HG03175 (cell line): Measurements from ENCODE around the gene MCF2L2.
"Not testable (repeated sequence)": the region's sequence is repeated elsewhere in the genome, so short reads cannot be mapped to it uniquely, and the experiment has no call there.

Experiments
- ATAC-seq: cut with Tn5 transposase; IDR thresholded peaks from one replicate; pipeline ENCODE4 v1.9.1; 2021; ENCODE audit warnings: mild to moderate bottlenecking, moderate library complexity; ENCODE audit not compliant: unreplicated experiment

The MCF2L2 gene

GRCh38 chr3:183446838-183447205 is 18.4 kb upstream of the MCF2L2 start:
- no peak for ATAC-seq

GRCh38 chr3:183444748-183445147 is 16.3 kb upstream of the MCF2L2 start:
- ATAC-seq = no peak

GRCh38 chr3:183443395-183444385 is 15.3 kb upstream of the MCF2L2 start:
- ATAC-seq = no peak

- no peak for ATAC-seq
These were observed 14.6 kb upstream of the MCF2L2 start for GRCh38 chr3:183442994-183443393.

- not testable (repeated sequence) for ATAC-seq
These were observed 12.1 kb upstream of the MCF2L2 start for GRCh38 chr3:183440521-183440920.

DNA sequence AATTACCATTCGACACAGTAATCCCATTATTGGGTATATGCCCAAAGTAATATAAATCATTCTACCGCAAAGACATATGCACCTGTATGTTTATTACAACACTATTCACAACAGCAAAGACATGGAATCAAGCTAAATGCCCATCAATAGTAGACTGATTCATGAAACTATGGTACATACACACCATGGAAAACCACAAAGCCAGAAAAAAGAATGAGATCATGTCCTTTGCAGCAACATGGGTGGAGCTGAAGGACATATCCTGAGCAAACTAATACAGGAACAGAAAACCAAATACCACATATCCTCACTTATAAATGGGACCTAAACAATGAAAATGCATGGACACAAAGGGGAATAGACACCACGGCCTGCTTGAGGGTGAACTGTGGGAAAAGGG is 11.1 kb upstream of the MCF2L2 start:
- ATAC-seq = no peak

DNA sequence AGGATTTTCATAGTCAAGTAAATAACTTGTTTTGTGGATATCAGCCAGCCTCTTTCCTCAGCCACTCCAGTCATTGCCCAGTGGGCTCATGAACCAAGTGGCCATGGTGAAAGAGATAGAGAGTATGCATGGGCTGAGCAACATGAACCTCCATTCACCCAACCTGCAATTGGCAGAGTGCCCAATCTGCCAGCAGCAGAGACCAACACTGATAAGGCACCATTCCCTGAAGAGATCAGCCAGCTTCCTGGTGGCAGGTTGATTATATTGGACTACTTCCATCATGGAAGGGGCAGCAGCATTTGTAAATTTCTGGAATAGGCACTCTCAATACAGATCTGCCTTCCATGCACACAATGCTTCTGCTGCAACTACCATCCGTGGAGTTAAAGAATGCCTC is 10.3 kb upstream of the MCF2L2 start:
- ATAC-seq = no peak

DNA sequence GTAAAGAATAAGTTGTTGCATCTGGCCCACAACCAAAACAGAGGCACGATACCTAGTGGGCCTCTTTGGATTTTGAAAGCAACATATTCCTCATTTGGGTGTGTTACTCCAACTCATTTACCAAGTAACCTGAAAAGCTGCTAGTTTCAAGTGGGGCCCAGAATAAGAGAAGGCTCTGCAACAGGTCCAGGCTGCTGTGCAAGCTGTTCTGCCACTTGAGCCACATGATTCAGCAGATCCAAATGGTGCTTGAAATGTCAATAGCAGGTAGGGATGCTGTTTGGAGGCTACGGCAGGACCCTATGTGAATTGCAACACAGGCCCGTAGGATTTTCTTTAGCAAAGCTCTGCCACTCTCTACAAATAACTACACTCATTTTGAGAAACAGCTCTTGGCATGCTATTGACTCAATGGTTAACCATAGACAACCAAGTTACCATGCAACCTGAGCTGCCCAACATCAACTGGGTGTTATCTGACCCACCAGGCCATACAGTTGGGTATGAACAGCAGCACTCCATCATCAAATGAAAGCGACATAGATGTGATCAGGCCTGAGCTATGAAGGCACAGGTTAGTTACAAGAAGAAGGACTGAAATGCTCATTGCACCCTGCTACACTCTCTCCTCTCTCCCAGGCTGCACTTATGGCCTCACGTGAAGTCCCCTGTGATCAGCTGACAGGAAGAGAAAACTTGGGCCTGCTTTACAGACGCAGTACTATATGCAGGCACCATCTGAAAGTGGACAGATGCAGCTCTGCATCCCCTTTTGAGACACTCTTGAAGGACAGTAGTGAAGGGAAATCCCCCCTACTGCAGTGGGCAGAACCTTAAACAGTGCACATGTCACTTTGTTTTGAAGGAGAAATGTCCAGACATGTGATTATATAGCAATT is 9.5 kb upstream of the MCF2L2 start:
- no peak for ATAC-seq

GRCh38 chr3:183437061-183437460 is 8.6 kb upstream of the MCF2L2 start:
- ATAC-seq = no peak

GRCh38 chr3:183435661-183436060 is 7.2 kb upstream of the MCF2L2 start:
- peak; percentile 91 for ATAC-seq

- no peak for ATAC-seq
These were observed 6.6 kb upstream of the MCF2L2 start for GRCh38 chr3:183434992-183435391.

DNA sequence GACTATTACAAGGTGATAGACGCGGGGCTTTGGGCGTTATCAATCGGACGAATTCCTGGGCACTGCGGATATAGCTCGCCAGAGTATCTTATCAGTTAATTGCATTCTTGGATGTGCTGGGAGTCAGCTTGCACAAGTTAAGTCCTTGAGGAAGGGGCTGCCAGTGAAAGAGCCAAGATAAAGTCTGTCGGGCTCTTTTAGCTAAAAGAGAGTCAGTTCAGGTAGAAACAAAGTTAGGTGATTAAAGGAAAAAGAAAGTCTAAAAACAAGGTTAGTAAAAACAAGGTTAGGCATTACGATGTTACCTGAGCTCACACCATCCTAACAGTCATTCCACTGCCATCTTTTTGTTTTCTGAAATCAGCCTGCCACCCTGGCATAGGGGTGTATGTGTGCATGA is 6.1 kb upstream of the MCF2L2 start:
- no peak for ATAC-seq

GRCh38 chr3:183430325-183430957 is 2.0 kb upstream of the MCF2L2 start:
- ATAC-seq = peak; percentile 48

- ATAC-seq = peak; percentile 28
These were observed 458 bp downstream of the MCF2L2 start for GRCh38 chr3:183427876-183428446.

DNA sequence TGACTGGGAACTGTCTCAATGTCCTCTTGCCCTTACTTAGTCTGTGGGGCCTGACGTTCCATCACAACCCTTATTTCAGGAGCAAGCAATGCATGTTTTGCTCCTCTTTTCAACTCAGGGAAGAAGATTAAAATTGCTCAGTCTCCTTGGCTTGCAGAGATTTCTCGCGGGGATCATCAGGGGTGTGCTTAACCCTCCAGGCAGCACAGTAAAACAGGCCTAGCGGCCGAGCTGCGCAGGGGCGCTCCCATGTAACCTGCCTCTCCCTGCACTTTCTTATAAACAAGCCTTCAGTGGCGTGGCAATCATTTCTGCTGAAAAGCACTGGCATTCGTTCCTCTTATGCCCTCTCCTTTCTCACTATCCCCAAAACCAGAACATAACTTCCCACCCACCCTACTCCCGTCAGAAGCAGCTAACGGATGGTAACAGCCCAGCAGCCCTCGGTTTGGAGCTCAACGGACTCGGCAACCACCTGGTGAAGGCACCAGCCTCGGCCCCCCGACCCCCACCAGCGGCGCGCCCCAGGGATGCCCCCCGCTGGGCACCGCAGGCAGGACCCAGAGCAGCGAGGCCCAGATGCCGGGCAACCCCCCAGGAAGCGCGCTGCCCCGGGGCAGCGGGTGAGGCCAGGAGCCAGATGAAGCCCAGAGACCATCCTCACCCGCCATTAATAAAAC is 1.1 kb downstream of the MCF2L2 start:
- ATAC-seq = no peak

DNA sequence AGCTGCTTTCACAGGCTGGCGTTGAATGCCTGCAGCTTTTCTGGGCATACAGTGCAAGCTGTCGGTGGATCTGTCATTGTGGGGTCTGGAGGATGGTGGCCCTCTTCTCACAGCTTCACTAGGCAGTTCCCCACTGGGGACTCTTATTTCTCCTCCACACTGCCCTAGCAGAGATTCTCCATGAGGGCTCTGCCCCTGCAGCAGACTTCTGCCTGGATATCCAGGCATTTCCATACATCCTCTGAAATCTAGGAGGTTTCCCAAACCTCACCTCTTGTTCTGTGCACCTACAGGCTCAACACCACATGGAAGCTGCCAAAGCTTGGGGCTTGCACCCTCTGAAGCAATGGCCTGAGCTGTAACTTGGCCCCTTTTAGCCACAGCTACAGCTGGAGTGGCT is 9.6 kb downstream of the MCF2L2 start:
- not testable (repeated sequence) for ATAC-seq

- ATAC-seq = no peak
These were observed 17.1 kb downstream of the MCF2L2 start for GRCh38 chr3:183411216-183411922.

GRCh38 chr3:183410759-183411158 is 17.7 kb downstream of the MCF2L2 start:
- ATAC-seq = no peak

DNA sequence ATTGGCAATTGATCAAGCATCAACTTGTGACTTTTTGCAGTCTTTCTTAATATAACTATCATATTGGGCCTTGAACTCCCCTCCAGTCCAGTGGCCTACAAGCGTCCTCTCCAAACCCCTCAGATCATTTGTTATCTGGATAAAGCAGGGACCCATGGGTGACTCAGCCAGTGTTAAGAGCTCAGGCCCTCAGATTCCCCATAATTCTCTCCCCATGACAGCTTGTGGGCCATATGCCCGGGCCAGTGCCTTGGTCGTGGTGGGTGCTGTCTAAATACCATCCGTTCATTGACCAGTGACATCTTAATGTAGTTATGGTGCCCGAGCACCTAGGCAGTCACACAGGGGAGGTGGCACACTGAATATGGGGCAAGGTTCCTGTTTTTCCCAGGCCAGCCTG is 18.1 kb downstream of the MCF2L2 start:
- ATAC-seq = no peak

GRCh38 chr3:183409219-183409618 is 19.2 kb downstream of the MCF2L2 start:
- no peak for ATAC-seq
